Erythroblast (primary cell): ENCODE measurements around the gene STK39.

Experiments used
- DNase-seq, 2 experiments: peaks; one replicate each; lab custom pipeline; 2025; lab: John Stamatoyannopoulos, UW
- GATA1 ChIP-seq: IDR thresholded peaks from 2 replicates; pipeline ENCODE4 v1.6.1; 2011; ENCODE audit warnings: low read depth, mild to moderate bottlenecking, control low read depth, low read length, moderate library complexity
- POLR2A ChIP-seq: IDR thresholded peaks from 2 replicates; pipeline ENCODE4 v1.6.1; 2011; ENCODE audit warnings: mild to moderate bottlenecking, low read length

The STK39 gene

DNA sequence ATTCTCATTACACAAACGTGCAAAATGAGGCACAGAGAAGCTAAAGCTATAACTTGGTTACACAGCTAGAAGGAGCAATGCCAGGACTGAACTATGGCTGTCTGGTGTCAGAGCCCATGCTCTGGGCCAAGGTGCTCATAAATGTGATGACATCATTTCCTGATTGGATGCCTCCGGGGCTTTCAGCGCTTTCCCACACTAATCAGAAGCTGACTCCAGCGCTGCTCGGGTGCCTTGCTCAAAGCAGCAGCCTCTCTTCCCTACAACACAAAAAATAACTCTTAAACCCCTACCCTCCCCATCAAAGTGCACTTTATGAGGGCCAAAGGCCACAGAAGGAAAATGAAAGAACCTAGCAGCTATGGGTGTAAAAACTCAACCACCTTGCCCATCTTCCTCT is 90.7 kb downstream of the STK39 start:
- no peak for TF ChIP-seq POLR2A
- no peak for TF ChIP-seq GATA1
- DNase-seq, result no peak

GRCh38 chr2:168155680-168156079 is 91.7 kb downstream of the STK39 start:
- no peak for DNase-seq
- TF ChIP-seq GATA1, result no peak
- no peak for TF ChIP-seq POLR2A

DNA sequence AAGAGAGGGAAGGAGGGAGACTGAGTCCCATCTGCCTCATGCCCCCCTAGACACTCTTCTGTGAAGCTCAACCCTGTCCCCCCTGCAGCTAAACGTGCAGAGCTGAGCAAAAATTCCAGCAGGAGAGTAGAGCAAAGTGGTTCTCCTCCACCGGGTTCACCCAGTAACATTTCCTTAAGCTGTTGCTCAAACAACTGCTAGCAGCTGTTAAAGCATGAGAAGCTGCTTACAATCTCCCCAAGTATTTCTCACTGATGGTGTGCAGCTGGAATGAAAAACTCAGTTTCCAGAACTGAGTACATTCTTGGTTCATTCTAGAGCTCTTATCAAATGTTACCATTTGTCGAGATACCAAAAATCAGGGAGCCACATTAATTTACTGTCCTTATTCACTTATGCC is 92.3 kb downstream of the STK39 start:
- no peak for DNase-seq
- TF ChIP-seq POLR2A (no peak), GATA1 (no peak)

DNA sequence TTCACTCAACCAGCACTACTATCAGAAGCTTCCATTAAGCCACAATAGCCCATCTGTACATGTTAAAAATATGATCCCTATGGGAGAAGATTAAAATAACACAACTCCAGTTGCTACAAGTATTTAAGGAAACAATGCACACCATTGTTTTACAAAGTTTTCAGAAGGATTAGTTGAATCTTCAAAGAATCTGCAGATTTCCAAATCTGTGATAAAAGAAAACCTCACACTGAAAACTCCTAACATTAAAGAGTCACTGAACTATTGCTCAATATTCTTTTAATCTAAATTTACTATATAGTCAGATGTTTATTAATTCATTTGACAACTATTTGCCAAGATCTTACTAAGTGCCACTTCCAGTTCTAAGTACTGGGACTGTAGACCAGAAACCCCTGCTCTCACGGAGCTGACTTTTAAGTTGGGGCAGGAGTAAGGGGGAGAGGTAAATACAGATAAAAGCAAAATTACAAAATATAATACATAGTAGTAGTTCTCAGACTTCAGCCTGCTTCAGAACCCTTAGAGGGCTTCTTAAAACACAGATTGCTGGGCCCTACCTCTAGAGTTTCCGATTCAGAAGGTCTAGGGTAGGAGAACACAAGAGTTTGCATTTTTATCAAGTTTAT is 94.4 kb downstream of the STK39 start:
- no peak for DNase-seq
- TF ChIP-seq GATA1 (no peak), POLR2A (no peak)

- DNase-seq, result no peak
- no peak for TF ChIP-seq POLR2A
- TF ChIP-seq GATA1, result no peak
Measured at GRCh38 chr2:168149986-168150385, 97.4 kb downstream of the STK39 start.

GRCh38 chr2:168149150-168149974 is 98.0 kb downstream of the STK39 start:
- no peak for DNase-seq

DNA sequence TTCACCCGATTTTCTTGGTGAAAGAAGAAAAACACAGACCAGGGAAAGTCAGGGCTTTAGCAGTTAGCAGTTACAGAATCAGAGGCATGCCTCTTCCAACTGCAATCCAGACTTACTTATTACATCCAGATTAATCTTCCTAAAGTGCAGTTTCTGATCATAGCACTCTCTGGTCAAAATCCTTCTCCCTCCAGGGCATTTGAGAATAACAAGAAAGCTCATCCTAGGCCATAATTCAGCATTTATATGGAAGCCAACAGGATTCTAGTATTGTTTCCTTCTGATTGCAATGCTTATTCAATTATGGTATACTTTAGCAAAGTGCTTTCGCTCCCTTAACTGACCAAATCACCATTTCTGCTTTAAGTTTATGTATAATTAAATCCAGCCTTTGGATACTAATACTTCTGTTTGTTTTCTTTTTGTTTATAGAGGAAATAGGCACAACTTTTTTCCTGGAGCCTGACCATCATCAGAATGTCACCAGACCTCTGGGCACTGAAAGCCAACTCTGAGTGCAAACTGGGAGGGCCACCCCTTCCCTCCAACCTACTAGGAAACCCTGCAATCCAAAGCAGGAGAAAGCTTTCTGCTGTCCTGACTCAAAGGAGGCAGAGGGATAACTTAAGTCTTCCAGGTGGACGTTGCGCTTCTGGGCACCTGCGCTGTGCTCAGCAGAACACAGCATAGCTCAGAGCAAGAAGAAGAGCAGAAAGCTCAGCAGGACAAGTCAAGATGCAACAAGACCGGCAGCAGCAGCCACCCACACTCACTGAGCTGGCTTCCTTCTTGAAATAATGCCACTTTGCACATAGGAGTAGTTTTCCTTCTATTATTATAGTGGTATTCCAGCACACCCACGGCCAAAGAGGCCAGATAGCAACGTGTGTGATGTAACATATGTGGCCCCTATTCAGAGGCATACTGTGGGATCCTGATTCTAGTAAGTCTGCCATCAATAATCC is 99.3 kb downstream of the STK39 start:
- DNase-seq, result no peak
- TF ChIP-seq GATA1, result no peak
- no peak for TF ChIP-seq POLR2A

More at GRCh38 chr2:168149150-168149974, 98.0 kb downstream of the STK39 start:
- TF ChIP-seq GATA1 (no peak), POLR2A (no peak)

DNA sequence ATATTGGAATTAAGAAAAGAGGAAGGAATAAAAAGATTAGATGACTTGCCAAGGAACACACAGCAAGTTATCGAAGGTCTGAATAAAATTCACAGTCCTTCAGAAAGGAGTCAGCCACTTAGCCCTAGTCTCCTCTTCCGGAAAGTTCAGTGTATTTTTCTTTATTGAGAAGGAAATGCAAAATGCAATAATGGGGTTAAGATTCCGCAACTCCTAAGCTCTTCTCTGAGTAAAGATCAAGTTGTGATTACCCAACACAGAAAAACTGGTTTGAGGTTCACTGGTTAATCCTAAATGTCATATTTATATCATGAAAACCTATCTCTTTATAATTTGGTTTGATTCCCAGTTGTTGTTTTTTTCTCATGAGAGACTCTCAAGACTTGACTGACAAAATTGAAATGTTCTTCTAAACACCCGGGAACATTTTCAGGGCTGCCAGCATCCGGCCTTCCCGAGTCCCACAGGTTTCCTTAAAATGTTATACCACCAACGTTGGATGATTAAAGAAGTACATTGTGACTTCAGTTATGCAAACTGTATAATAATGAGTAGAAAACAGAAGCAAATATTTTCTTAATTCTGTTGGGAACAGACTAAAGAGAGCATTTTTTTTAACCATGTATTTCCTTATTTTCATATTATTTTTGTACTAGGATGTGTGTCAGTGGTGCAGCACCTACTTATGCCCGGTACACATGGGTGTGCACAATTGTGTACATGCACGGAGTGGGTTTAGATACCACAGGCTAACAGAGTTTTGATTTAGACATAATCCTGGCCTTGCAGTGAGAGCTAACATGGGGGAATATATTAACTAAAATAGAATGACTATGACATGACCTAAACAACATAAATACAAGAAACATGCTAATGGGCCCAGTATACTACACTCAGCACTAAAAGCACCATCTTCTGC is 100.2 kb downstream of the STK39 start:
- DNase-seq, result no peak
- no peak for TF ChIP-seq GATA1

GRCh38 chr2:168145426-168146310 is 101.7 kb downstream of the STK39 start:
- TF ChIP-seq POLR2A (no peak), GATA1 (no peak)
- no peak for DNase-seq

DNA sequence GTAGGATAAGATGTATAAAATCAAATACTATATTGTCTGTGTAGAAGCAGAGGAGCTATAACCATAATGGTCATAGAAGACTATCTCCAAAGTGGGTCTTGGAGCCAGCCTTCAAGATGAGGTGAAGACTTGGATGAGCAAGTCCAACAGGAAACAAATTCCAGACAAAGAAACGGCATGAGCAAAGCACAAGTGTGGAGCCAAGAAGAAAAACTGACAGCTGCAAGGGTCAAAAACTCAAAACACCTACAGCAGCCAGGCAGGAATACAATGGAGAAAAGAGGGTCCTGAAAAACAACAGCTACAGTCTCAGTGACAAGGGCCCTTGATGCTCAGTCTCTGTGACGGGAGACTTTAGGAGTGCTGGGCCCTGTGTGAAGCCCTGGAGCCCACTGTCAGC is 102.4 kb downstream of the STK39 start:
- no peak for DNase-seq
- no peak for TF ChIP-seq POLR2A
- TF ChIP-seq GATA1, result no peak

DNA sequence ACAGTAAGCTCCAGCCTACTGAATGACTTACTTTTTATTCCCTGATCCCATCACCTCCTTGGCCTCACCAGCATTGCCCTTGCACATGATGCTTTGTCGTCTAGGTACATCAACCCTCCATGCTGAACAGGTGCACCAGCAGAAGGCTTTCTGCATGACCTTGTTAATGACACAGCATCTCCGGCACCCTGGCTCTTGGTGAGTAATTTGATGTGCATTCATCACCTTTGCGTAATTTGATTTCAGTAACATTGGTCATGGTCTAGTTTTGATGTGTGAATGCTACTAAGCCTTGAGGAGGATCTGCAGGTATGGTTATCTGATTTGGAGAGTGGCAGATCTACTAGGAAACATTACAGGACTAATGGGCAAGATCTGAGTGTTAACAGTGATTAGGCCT is 103.6 kb downstream of the STK39 start:
- no peak for DNase-seq
- no peak for TF ChIP-seq POLR2A
- TF ChIP-seq GATA1, result no peak

GRCh38 chr2:168140892-168141291 is 106.5 kb downstream of the STK39 start:
- no peak for TF ChIP-seq POLR2A
- DNase-seq, result no peak
